GM19397 (cell line): ENCODE data around the gene EPS8L2.
"Not testable (repeated sequence)": the region's sequence is repeated elsewhere in the genome, so short reads cannot be mapped to it uniquely, and the experiment has no call there.

Experiments
- ATAC-seq: cut with Tn5 transposase; IDR thresholded peaks from one replicate; pipeline ENCODE4 v1.9.1; 2021; ENCODE audit warnings: mild to moderate bottlenecking, moderate library complexity; ENCODE audit not compliant: unreplicated experiment

EPS8L2 gene

GRCh38 chr11:689625-690024 is 16.4 kb upstream of the EPS8L2 start:
- ATAC-seq: no peak

GRCh38 chr11:690244-690643 is 15.8 kb upstream of the EPS8L2 start:
- ATAC-seq: not testable (repeated sequence)

GRCh38 chr11:690738-691633 is 15.0 kb upstream of the EPS8L2 start:
- no peak for ATAC-seq

- no peak for ATAC-seq
These were observed 14.1 kb upstream of the EPS8L2 start for GRCh38 chr11:691710-692590.

- ATAC-seq: no peak
These were observed 13.1 kb upstream of the EPS8L2 start for GRCh38 chr11:692824-693414.

- ATAC-seq: no peak
These were observed 12.6 kb upstream of the EPS8L2 start for GRCh38 chr11:693415-693831.

GRCh38 chr11:693887-694562 is 12.0 kb upstream of the EPS8L2 start:
- no peak for ATAC-seq

GRCh38 chr11:694563-695287 is 11.3 kb upstream of the EPS8L2 start, which contains the start of gene DEAF1:
DEAF1 (minus strand) TSS chr11:695222; CDS start chr11:695047, 175 bp downstream.
- peak; percentile 80 for ATAC-seq

- ATAC-seq: no peak
These were observed 10.8 kb upstream of the EPS8L2 start for GRCh38 chr11:695288-695537.

- peak; percentile 70 for ATAC-seq
These were observed 10.3 kb upstream of the EPS8L2 start, which contains the start of gene TMEM80 for GRCh38 chr11:695538-696248. TMEM80 (plus strand) TSS chr11:695816; CDS start chr11:695828, 12 bp downstream.

GRCh38 chr11:696955-697491 is 9.0 kb upstream of the EPS8L2 start:
- no peak for ATAC-seq

- no peak for ATAC-seq
These were observed 8.2 kb upstream of the EPS8L2 start for GRCh38 chr11:697811-698311.

GRCh38 chr11:698493-699115 is 7.4 kb upstream of the EPS8L2 start:
- no peak for ATAC-seq

- no peak for ATAC-seq
These were observed 6.9 kb upstream of the EPS8L2 start for GRCh38 chr11:699116-699508.

- ATAC-seq: no peak
These were observed 6.3 kb upstream of the EPS8L2 start for GRCh38 chr11:699753-700152.

- ATAC-seq: no peak
These were observed 4.1 kb upstream of the EPS8L2 start for GRCh38 chr11:701741-702461.

- ATAC-seq: no peak
These were observed 3.3 kb upstream of the EPS8L2 start for GRCh38 chr11:702462-703461.
